NB4 (cell line): ENCODE measurements around the gene MAP3K20.

ENCODE experiments used
- POLR2A ChIP-seq: IDR thresholded peaks from 2 replicates; pipeline ENCODE4 v1.6.1; 2011; ENCODE audit warnings: mild to moderate bottlenecking; ENCODE audit not compliant: insufficient read length; ENCODE audit errors: extremely low read depth
- TF ChIP-seq, protein P1 (sequence below): IDR thresholded peaks from one replicate; pipeline ENCODE4 v1.5.1; 2012; ENCODE audit warnings: low read depth, low read length

DNA sequence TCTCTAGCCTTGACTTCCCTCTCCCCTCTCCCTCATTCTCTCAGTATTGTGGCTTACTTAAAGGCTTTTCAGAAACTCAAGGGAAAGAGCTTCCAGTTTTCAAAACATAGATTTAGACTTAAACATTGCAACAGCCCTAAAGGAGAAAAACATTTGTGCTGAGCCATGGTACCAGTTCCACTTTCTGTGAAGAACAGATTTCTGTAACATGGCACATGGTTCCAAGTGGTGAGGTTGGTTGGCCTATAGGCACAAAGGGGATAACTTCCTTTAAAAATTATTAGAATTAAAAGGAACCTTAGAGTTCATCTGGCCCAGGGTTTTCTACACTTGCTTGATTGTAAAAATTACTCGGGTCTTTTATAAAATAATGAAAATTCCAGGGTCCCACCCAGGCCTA, 140.4 kb downstream of the MAP3K20 start:
- TF ChIP-seq POLR2A = no peak
- TF ChIP-seq, protein P1, sequence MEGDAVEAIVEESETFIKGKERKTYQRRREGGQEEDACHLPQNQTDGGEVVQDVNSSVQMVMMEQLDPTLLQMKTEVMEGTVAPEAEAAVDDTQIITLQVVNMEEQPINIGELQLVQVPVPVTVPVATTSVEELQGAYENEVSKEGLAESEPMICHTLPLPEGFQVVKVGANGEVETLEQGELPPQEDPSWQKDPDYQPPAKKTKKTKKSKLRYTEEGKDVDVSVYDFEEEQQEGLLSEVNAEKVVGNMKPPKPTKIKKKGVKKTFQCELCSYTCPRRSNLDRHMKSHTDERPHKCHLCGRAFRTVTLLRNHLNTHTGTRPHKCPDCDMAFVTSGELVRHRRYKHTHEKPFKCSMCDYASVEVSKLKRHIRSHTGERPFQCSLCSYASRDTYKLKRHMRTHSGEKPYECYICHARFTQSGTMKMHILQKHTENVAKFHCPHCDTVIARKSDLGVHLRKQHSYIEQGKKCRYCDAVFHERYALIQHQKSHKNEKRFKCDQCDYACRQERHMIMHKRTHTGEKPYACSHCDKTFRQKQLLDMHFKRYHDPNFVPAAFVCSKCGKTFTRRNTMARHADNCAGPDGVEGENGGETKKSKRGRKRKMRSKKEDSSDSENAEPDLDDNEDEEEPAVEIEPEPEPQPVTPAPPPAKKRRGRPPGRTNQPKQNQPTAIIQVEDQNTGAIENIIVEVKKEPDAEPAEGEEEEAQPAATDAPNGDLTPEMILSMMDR = no peak
